Gastroesophageal sphincter (tissue), 4 donors: ENCODE measurements around the gene ZDHHC11B. TPM values are rescaled to one million over a fixed set of nuclear protein-coding genes. Genes with fewer than 3 reads are reported as not detected.
A peak's percentile ranks its signal among the peaks of the same experiment; 100 is the strongest.
"Not testable (repeated sequence)": the region's sequence is repeated elsewhere in the genome, so short reads cannot be mapped to it uniquely, and the experiment has no call there.

Experiments
- ATAC-seq: fragments of 150-250 bp; one replicate; pipeline ENCODE4 v1.9.1; 2016; ENCODE audit warnings: mild to moderate bottlenecking, moderate library complexity
- H3K27ac ChIP-seq, 4 donors: fragments of 200-600 bp; sonication (generic) in 3 of 4; 1 replicate in 3 of 4; 2 replicates in 1 of 4; pipeline ENCODE4 v1.5.1; 2016 to 2019
- H3K27me3 ChIP-seq: fragments of 200-600 bp; sonication (generic); one replicate; pipeline ENCODE4 v1.5.1; 2019
- H3K36me3 ChIP-seq, 2 donors: fragments of 200-600 bp; sonication (generic); one replicate each; pipeline ENCODE4 v1.5.1; 2019; ENCODE audit warnings: control low read depth in 1 of 2
- H3K4me1 ChIP-seq, 3 donors: fragments of 200-600 bp; sonication (generic); 1 replicate in 2 of 3; 2 replicates in 1 of 3; pipeline ENCODE4 v1.5.1; 2016 to 2019; ENCODE audit warnings: control low read depth in 2 of 3
- H3K4me3 ChIP-seq, 2 donors: fragments of 200-600 bp; sonication (generic); one replicate each; pipeline ENCODE4 v1.5.1; 2019; ENCODE audit warnings: mild to moderate bottlenecking in 1 of 2, moderate library complexity in 1 of 2
- H3K9me3 ChIP-seq, 3 donors: fragments of 200-600 bp; sonication (generic); one replicate each; pipeline ENCODE4 v1.5.1; 2017 to 2019; ENCODE audit warnings: control low read depth in 2 of 3
- EP300 ChIP-seq: sonication (generic); formaldehyde crosslinking; IDR thresholded peaks from one replicate; pipeline ENCODE4 v1.6.1; 2017; ENCODE audit warnings: antibody characterized with exemption, mild to moderate bottlenecking
- POLR2A ChIP-seq, 2 donors: fragments of 450-650 bp; IDR thresholded peaks; one replicate each; pipeline ENCODE4 v1.6.1; 2017; ENCODE audit warnings: antibody characterized with exemption in 2 of 2, mild to moderate bottlenecking in 2 of 2, moderate library complexity in 1 of 2
- POLR2AphosphoS5 ChIP-seq: sonication (generic); formaldehyde crosslinking; IDR thresholded peaks from one replicate; pipeline ENCODE4 v1.6.1; 2017; ENCODE audit warnings: antibody characterized with exemption
- whole genome bisulfite sequencing, 2 donors: methylation state at CpG; one replicate each; pipeline ENCODE4 v1.1.5; 2018; ENCODE audit warnings: low coverage in 1 of 2; 5-methylcytosine and 5-hydroxymethylcytosine counted together
- total RNA-seq, 4 donors: library from RNA; depleted of rRNA; stranded (reverse); fragments of >200 nt; gene quantifications; one replicate each; pipeline ENCODE4 v1.1.0, GENCODE V29; 2016
- TF ChIP-seq, protein P1 (sequence below), 4 experiments: fragments of 200-600 bp in 2 of 4; fragments of 450-650 bp in 2 of 4; sonication (generic) in 1 of 4; IDR thresholded peaks; one replicate each; pipeline ENCODE4 v1.5.1; 2017 to 2019; ENCODE audit warnings: antibody characterized with exemption in 4 of 4, mild to moderate bottlenecking in 2 of 4, moderate library complexity in 2 of 4

Gene ZDHHC11B
- total RNA-seq, 4 donors from 2014 or later = 3.1 to 14.3 (median 6.9) TPM

DNA sequence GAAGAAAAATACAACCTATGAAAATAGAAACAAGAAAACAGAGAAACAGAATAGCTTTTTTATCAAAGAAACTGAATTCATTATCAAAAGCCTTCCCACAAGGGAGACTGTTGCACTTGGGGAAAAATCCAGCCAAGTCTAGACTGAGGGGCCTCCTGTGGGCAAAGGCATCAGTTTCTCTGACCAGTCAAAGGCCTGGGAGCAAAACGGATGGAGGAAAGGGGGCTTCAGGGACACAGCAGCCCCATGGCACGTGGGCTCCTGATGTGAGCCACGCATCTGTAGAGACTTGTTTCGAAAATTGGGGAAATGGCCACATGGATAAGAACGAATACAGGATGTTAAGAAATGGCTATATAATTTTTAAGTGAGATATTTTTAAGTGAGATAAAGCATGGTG, 21.1 kb downstream of the ZDHHC11B start:
- Histone ChIP-seq H3K4me1 (peaks cover 4 to 21% (median 17%) of the 10 kb centered on the region in 3 donors), H3K36me3 (peaks cover 0 to 31% of the 10 kb centered on the region in 2 donors), H3K4me3 (no peak overlapping the region), H3K9me3 (no peaks in the 10 kb centered on the region), H3K27me3 (no peaks in the 10 kb centered on the region), H3K27ac (no peak overlapping the region)
- no peak for ATAC-seq
- WGBS, 2 donors = 74 to 87% methylated on average over 5 of the region's 5 CpGs
- no peak for TF ChIP-seq POLR2AphosphoS5
- no peak for TF ChIP-seq EP300
- TF ChIP-seq, protein P1, sequence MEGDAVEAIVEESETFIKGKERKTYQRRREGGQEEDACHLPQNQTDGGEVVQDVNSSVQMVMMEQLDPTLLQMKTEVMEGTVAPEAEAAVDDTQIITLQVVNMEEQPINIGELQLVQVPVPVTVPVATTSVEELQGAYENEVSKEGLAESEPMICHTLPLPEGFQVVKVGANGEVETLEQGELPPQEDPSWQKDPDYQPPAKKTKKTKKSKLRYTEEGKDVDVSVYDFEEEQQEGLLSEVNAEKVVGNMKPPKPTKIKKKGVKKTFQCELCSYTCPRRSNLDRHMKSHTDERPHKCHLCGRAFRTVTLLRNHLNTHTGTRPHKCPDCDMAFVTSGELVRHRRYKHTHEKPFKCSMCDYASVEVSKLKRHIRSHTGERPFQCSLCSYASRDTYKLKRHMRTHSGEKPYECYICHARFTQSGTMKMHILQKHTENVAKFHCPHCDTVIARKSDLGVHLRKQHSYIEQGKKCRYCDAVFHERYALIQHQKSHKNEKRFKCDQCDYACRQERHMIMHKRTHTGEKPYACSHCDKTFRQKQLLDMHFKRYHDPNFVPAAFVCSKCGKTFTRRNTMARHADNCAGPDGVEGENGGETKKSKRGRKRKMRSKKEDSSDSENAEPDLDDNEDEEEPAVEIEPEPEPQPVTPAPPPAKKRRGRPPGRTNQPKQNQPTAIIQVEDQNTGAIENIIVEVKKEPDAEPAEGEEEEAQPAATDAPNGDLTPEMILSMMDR (IDR thresholded peaks at IDR 0.05) = no peak
- no peak for TF ChIP-seq POLR2A (IDR thresholded peaks at IDR 0.05)

DNA sequence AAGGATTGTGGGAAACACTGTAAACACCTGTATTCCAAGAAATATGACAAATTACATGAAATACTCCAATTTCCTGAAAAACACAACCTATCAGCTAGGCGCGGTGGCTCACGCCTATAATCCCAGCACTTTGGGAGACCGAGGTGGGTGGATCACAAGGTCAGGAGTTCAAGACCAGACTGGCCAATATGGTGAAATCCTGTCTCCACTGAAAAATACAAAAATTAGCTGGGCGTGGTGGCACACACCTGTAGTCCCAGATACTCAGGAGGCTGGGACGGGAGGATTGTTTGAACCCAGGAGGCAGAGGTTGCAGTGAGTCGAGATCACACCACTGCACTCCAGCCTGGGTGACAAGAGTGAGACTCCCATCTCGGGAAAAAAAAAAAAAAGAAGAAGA, 21.5 kb downstream of the ZDHHC11B start:
- not testable (repeated sequence) for H3K4me3 ChIP-seq, H3K27ac ChIP-seq, H3K27me3 ChIP-seq, H3K9me3 ChIP-seq, ATAC-seq
- peaks cover 0 to 31% of the 10 kb centered on the region in 2 donors for H3K36me3 ChIP-seq
- H3K4me1 ChIP-seq = peaks cover 5 to 25% (median 21%) of the 10 kb centered on the region in 3 donors
- 91 to 93% methylated on average over 4 to 7 of the region's 8 CpGs for WGBS, 2 donors

DNA sequence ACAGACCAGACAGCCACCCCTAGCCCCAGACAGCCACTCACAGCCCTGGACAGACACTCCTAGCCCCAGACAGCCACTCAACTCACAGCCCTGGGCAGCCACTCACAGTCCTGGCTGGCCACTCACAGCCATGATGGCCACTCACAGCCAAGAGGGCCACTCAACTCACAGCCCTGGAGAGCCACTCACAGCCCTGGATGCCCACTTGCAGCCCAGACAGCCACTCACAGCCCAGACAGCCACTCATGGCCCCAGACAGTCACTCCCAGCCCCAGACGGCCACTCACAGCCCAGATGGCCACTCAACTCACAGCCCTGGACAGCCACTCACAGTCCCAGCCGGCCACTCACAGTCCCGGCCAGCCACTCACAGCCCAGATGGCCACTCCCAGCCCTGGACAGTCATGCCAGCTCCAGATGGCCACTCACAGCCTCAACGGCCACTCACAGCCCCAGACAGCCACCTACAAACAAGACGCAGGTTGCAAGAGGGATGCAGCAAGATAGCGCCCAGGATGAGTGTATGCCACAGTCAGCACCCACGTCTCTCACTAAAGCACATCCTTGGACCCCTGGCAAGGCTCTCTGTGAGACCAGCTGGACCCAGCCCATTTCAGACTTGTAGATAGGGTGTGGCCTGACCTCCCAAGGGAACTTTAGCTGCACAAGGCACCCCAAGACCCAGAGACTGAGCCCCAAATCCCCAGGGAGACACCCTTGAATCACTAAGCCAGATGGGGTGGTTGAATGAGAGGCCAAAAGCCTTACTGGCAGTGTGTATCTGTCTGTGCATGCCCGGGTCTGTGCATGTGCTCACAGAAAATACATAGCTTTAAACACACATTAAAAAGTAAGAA, 22.4 kb downstream of the ZDHHC11B start:
- Histone ChIP-seq H3K4me1 (peaks cover 5 to 35% (median 30%) of the 10 kb centered on the region in 3 donors), H3K4me3 (no peak overlapping the region), H3K36me3 (peaks cover 0 to 30% of the 10 kb centered on the region in 2 donors), H3K9me3 (no peaks in the 10 kb centered on the region), H3K27ac (peak overlapping the region in 2 of 4 donors; percentile 7 to 20), H3K27me3 (no peaks in the 10 kb centered on the region)
- TF ChIP-seq, protein P1 (IDR thresholded peaks at IDR 0.05) = no peak
- TF ChIP-seq POLR2AphosphoS5 = no peak
- TF ChIP-seq EP300 = no peak
- TF ChIP-seq POLR2A (IDR thresholded peaks at IDR 0.05) = no peak
- 69% methylated on average over 4 of the region's 8 CpGs; no CpG with 5 or more reads in 1 of the 2 donors for WGBS, 2 donors
- ATAC-seq = no peak

DNA sequence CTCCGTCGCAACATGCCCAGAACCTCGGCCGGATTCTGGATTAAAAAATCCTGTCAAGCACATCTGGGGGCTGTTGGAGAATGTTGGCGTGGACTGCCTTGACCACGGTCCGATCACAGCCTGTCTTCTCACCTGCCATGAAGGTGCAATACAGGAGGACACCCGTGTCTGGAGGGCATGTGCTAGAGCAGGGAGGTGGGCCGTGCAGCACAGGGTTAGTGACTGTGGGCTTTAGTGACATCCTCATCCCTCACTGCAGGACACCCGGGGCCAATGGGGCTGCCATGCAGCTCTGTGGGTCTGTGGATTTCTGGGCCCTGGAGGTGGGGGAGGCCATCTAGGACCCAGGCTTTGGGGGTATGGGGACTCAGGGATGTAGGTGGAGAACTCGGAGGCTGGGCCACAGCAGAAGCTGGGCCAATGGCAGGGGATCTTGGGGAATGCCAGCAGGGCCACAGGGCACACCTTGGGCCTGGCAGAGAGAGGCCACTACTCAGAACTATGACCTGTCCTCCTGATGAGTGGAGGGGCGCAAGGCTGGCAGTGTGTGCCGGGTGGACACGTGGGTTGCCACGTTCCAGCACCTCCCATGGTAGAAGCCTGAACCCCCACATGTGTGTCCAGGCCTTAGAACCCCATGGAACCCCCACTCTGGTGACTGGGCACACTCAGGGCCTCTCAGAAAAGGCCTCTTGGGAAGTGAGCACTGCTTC, 23.3 kb downstream of the ZDHHC11B start:
- Histone ChIP-seq H3K27ac (peak overlapping the region in 2 of 4 donors; percentile 7 to 20), H3K36me3 (peaks cover 0 to 23% of the 10 kb centered on the region in 2 donors), H3K27me3 (no peaks in the 10 kb centered on the region), H3K4me3 (no peak overlapping the region), H3K4me1 (peaks cover 8 to 43% (median 39%) of the 10 kb centered on the region in 3 donors), H3K9me3 (no peaks in the 10 kb centered on the region)
- TF ChIP-seq, protein P1 (IDR thresholded peaks at IDR 0.05) = no peak
- TF ChIP-seq POLR2AphosphoS5 = no peak
- TF ChIP-seq EP300 = no peak
- TF ChIP-seq POLR2A (IDR thresholded peaks at IDR 0.05) = no peak
- WGBS, 2 donors = 83 to 84% methylated on average over 2 to 6 of the region's 15 CpGs
- no peak for ATAC-seq

DNA sequence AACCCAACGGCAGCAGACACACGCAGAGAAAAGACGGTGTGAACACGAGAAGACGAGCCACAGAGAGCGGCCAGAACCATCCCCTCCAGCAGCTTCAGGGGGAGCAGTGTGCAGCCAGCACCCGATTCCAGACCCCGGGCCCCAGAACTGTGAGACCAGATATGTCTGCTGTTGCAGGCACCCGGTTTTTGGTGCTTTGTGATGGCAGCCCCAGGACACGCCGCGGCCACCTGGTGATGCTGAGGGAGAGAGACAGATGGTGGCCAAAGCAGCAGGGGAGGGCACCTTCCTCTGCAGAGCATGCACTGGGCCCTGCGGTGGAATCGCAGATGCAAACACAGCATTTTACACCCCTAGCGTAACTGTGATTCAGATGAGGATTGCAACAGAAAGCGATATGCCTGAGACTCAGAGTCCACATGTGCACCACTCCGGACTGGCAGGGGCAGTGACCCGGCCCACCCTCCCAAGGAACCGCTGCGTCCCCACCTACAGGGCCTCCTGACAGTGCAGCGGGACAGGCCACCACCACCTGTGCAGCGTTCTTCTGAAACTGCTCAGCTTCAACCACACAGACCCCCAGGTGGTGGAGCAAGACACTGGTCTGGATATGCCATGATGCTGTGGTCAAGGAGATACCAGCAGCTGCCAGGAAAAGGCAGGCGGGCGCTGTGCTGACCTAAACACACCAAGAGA, 24.0 kb downstream of the ZDHHC11B start:
- Histone ChIP-seq H3K4me1 (peaks cover 8 to 45% (median 41%) of the 10 kb centered on the region in 3 donors), H3K27me3 (no peaks in the 10 kb centered on the region), H3K36me3 (peaks cover 0 to 16% of the 10 kb centered on the region in 2 donors), H3K27ac (peak overlapping the region in 3 of 4 donors; percentile 76 to 83 (median 79)), H3K4me3 (no peak overlapping the region), H3K9me3 (no peaks in the 10 kb centered on the region)
- TF ChIP-seq EP300 (no peak), POLR2A (IDR thresholded peaks at IDR 0.05) (no peak), POLR2AphosphoS5 (no peak)
- TF ChIP-seq, protein P1 (IDR thresholded peaks at IDR 0.05) = no peak
- no peak for ATAC-seq
- 93 to 97% methylated on average over 6 to 18 of the region's 24 CpGs for WGBS, 2 donors
